Subcutaneous abdominal adipose tissue (tissue), 5 donors: Measurements from ENCODE around the gene ST6GAL1.

ENCODE experiments used
- H3K27ac ChIP-seq: one replicate; pipeline ENCODE4 v1.7.0; 2013; ENCODE audit warnings: low read depth, mild to moderate bottlenecking, inconsistent platforms, low read length, moderate library complexity
- H3K27me3 ChIP-seq, 5 donors: one replicate each; pipeline ENCODE4 v1.7.0; 2013; ENCODE audit warnings: low read length in 5 of 5, inconsistent platforms in 1 of 5; ENCODE audit not compliant: control insufficient read depth in 5 of 5, insufficient read depth in 4 of 5
- H3K36me3 ChIP-seq, 5 donors: one replicate each; pipeline ENCODE4 v1.7.0; 2013; ENCODE audit warnings: low read length in 5 of 5; ENCODE audit not compliant: control insufficient read depth in 5 of 5, insufficient read depth in 5 of 5
- H3K4me1 ChIP-seq, 5 donors: one replicate each; pipeline ENCODE4 v1.7.0; 2013; ENCODE audit warnings: low read length in 5 of 5, mild to moderate bottlenecking in 3 of 5, moderate library complexity in 1 of 5; ENCODE audit not compliant: control insufficient read depth in 5 of 5, insufficient read depth in 5 of 5
- H3K4me3 ChIP-seq, 5 donors: one replicate each; pipeline ENCODE4 v1.7.0; 2013; ENCODE audit warnings: low read length in 5 of 5, low read depth in 1 of 5
- H3K9ac ChIP-seq, 5 donors: one replicate each; pipeline ENCODE4 v1.7.0; 2013; ENCODE audit warnings: low read length in 5 of 5, mild to moderate bottlenecking in 4 of 5, moderate library complexity in 3 of 5
- H3K9me3 ChIP-seq, 5 donors: one replicate each; pipeline ENCODE4 v1.7.0; 2013; ENCODE audit warnings: low read length in 5 of 5; ENCODE audit not compliant: control insufficient read depth in 5 of 5
- donor health status: healthy.
- donor health status: healthy.
- donor health status: healthy.
- donor health status: healthy.
- donor health status: healthy.

The ST6GAL1 gene

GRCh38 chr3:187025254-187025655, 94.9 kb downstream of the ST6GAL1 start:
- H3K27ac ChIP-seq: no peak overlapping the region
- no peaks in the 10 kb centered on the region for H3K27me3 ChIP-seq
- no peak overlapping the region for H3K4me3 ChIP-seq
- no peak overlapping the region for H3K9ac ChIP-seq
- peaks cover 0 to 21% (median 0%) of the 10 kb centered on the region in 5 donors for H3K4me1 ChIP-seq
- no peaks in the 10 kb centered on the region for H3K9me3 ChIP-seq
- H3K36me3 ChIP-seq: no peaks in the 10 kb centered on the region

- Histone ChIP-seq H3K4me1 (peaks cover 0 to 23% (median 0%) of the 10 kb centered on the region in 5 donors), H3K9me3 (no peaks in the 10 kb centered on the region), H3K9ac (no peak overlapping the region), H3K27ac (no peak overlapping the region), H3K4me3 (no peak overlapping the region), H3K27me3 (no peaks in the 10 kb centered on the region), H3K36me3 (no peaks in the 10 kb centered on the region)
Observed at GRCh38 chr3:187025656-187026316, 95.5 kb downstream of the ST6GAL1 start.

GRCh38 chr3:187026317-187026670, 96.0 kb downstream of the ST6GAL1 start:
- no peak overlapping the region for H3K27ac ChIP-seq
- no peak overlapping the region for H3K9ac ChIP-seq
- no peaks in the 10 kb centered on the region for H3K36me3 ChIP-seq
- no peaks in the 10 kb centered on the region for H3K9me3 ChIP-seq
- no peaks in the 10 kb centered on the region for H3K27me3 ChIP-seq
- peaks cover 0 to 26% (median 0%) of the 10 kb centered on the region in 5 donors for H3K4me1 ChIP-seq
- H3K4me3 ChIP-seq: no peak overlapping the region

DNA sequence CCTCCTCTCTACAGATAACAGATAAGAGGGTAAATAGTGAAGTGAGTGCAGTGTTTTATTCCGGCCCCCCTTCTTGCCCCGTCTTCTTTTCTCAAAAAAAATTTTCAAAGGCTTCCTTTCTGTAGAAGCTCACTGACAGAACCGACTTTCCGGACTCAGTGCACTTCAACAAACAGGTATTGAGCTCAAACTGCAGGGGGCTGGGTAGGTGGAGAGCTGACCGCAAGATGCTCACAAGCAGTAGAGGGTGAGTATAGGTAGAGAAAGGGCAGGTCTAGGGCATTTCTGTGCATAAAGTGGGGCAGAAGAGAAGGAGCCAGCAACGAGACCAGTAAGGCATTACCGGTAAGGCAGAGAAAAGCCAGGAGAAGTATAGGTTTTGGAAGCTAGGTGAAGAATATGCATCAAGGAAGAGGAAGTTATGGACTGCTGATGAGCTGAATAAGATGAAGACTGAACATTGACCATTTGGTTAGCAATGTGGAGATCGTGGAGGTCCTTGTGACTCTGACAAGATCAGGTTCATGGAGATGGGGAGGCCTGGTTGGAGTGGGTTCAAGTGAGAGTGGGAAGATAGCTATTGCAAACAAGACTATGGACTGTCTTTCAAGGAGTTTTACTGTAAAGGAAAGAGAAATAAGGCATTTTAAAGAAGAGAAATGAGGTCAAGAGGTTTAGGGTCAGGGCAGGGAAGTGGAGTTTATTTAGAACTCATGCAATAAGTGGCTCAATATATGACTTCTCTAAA, 97.4 kb downstream of the ST6GAL1 start:
- Histone ChIP-seq H3K9me3 (no peaks in the 10 kb centered on the region), H3K4me3 (no peak overlapping the region), H3K9ac (no peak overlapping the region), H3K36me3 (no peaks in the 10 kb centered on the region), H3K27me3 (no peaks in the 10 kb centered on the region), H3K4me1 (peaks cover 0 to 26% (median 0%) of the 10 kb centered on the region in 5 donors), H3K27ac (no peak overlapping the region)

DNA sequence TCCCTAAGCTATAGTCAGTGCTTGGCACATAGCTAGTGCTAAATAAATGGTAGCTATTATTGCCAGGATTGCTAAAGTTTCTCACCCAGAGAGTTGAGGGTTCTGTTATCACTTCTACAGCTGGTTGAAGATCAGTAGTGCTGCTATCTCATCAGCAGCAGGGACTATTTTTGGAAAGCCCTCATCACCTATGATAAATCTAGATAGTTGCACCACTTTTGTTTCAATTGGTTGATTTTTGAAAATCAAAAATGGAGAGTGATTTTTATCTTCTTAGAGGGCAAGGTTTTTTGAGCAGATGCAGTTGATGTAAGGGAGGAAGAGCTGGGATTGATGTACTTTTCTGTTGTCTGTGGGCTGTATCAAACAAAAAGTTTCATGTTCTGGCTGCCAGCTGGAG, 101.6 kb downstream of the ST6GAL1 start:
- Histone ChIP-seq H3K9ac (no peak overlapping the region), H3K27me3 (no peaks in the 10 kb centered on the region), H3K4me1 (peaks cover 0 to 21% (median 0%) of the 10 kb centered on the region in 5 donors), H3K9me3 (peaks cover 0 to 16% (median 4%) of the 10 kb centered on the region in 5 donors), H3K4me3 (no peak overlapping the region), H3K36me3 (no peaks in the 10 kb centered on the region), H3K27ac (no peak overlapping the region)

DNA sequence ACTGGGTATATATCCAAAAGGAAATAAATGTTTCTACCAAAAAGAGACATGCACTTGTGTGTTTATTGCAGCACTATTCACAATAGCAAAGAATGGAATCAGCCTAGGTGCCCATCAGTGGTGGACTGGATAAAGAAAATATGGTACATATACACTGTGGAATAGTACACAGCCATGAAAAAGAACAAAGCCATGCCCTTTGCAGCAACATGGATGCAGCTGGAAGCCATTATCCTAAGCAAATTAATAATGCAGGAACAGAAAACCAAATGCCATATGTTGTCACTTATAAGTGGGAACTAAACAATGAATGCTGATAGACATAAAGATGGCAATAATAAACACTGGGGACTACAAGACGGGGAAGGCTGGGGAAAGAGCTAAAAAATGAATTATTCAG, 106.1 kb downstream of the ST6GAL1 start:
- peaks cover 0 to 16% (median 4%) of the 10 kb centered on the region in 5 donors for H3K9me3 ChIP-seq
- no peak overlapping the region for H3K4me3 ChIP-seq
- H3K9ac ChIP-seq: no peak overlapping the region
- no peak overlapping the region for H3K27ac ChIP-seq
- H3K36me3 ChIP-seq: peaks cover 0 to 9% (median 3%) of the 10 kb centered on the region in 5 donors
- H3K4me1 ChIP-seq: peaks cover 0 to 16% (median 0%) of the 10 kb centered on the region in 5 donors
- H3K27me3 ChIP-seq: no peaks in the 10 kb centered on the region

DNA sequence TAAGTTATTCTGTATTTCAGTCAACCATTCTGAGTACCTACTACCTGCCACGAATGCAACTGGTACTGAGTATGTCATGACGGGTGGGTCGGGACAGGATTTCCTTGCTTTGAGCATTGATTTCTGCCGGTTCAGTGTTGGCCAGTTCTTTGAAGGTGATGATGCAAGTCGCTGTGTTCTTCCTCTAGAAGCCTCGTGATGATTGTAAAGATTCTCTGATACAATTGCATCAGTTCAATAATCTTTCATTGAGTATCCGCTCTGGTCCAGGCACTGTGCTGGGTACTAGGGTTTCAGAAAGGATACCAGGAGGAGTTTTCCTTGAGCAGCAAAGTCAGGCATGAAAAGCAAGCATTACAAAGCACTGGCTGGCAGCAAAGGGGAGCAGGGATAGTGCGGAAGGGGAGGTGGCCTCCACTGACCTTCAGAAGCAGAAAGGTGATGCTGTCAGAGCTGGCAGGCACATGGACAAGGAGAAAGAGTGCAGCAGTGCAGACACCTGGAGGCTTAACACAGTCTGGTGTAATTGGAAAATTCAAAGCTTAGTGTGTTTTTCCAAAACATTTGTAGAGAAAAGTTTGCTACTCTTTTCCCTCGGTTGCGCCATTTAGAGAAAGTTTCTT, 108.9 kb downstream of the ST6GAL1 start:
- Histone ChIP-seq H3K4me3 (no peak overlapping the region), H3K27me3 (no peaks in the 10 kb centered on the region), H3K9ac (no peak overlapping the region), H3K9me3 (peaks cover 0 to 16% (median 4%) of the 10 kb centered on the region in 5 donors), H3K36me3 (peaks cover 0 to 17% (median 9%) of the 10 kb centered on the region in 5 donors), H3K27ac (no peak overlapping the region), H3K4me1 (peaks cover 0 to 38% (median 5%) of the 10 kb centered on the region in 5 donors)

GRCh38 chr3:187039723-187040414, 109.5 kb downstream of the ST6GAL1 start:
- Histone ChIP-seq H3K36me3 (peaks cover 0 to 17% (median 9%) of the 10 kb centered on the region in 5 donors), H3K4me3 (no peak overlapping the region)

GRCh38 chr3:187040516-187041361, 110.4 kb downstream of the ST6GAL1 start:
- Histone ChIP-seq H3K4me1 (peaks cover 0 to 50% (median 5%) of the 10 kb centered on the region in 5 donors), H3K9ac (no peak overlapping the region), H3K4me3 (no peak overlapping the region), H3K27me3 (no peaks in the 10 kb centered on the region), H3K9me3 (peaks cover 0 to 7% (median 3%) of the 10 kb centered on the region in 5 donors), H3K36me3 (peaks cover 0 to 17% (median 9%) of the 10 kb centered on the region in 5 donors), H3K27ac (no peak overlapping the region)

More at GRCh38 chr3:187039723-187040414, 109.5 kb downstream of the ST6GAL1 start:
- H3K27me3 ChIP-seq: no peaks in the 10 kb centered on the region
- no peak overlapping the region for H3K27ac ChIP-seq
- no peak overlapping the region for H3K9ac ChIP-seq
- H3K4me1 ChIP-seq: peaks cover 0 to 44% (median 5%) of the 10 kb centered on the region in 5 donors
- peaks cover 0 to 13% (median 4%) of the 10 kb centered on the region in 5 donors for H3K9me3 ChIP-seq
